Erythroblast (primary cell): ENCODE measurements around the gene MED14.

Experiments used
- GATA1 ChIP-seq: IDR thresholded peaks from 2 replicates; pipeline ENCODE4 v1.6.1; 2011; ENCODE audit warnings: low read depth, mild to moderate bottlenecking, control low read depth, low read length, moderate library complexity
- POLR2A ChIP-seq: IDR thresholded peaks from 2 replicates; pipeline ENCODE4 v1.6.1; 2011; ENCODE audit warnings: mild to moderate bottlenecking, low read length

GRCh38 chrX:40663078-40663740 lies 72.1 kb downstream of the MED14 start:
- TF ChIP-seq POLR2A (no peak), GATA1 (no peak)
